NCI-H446 treated with DMSO at 0.1 percent for 48 hours (cell line): ENCODE data around the gene IMMT.
A peak's percentile ranks its signal among the peaks of the same experiment; 100 is the strongest.

ENCODE experiments used
- DNase-seq: peaks from one replicate; lab custom pipeline; 2025; lab: John Stamatoyannopoulos, UW

The IMMT gene

DNA sequence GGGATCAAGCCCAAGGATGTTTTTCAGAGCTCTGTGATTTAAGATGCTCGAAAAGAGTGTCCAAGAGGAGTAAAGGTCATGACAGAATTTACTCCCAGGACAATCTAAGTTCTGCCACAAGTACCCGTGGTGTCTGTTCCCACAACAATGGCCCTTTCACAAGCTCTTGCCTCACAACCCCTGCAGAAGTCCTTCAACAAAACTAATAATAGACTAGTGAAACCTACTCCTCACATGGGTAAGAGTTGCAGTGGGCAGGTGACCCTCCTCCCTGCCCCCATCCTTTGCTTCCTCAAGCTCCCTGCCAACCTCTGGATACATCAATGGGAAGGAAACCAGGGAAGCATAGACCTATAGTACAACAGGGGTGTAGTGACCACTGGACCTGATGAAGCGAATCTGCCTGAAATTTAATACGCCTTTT, 54.3 kb downstream of the IMMT start:
- DNase-seq: no peak

DNA sequence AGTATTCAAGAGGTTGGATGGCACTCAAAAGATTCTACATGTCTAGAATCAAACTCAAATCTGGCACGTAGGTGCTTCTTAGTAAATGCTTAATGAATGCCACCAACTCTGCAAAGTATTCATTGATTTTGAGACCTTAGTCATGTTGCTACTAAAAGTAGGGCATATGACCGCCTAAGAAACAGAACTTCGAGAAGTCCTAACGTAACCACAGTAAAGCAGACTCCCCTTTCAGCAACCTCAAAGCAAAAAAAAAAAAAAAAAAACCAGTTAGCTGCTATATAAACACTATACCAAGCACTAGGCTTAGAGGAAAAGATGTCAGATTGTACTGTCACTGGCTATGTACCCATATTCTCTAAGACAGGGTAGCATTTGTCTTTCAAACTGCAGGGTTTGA, 55.3 kb downstream of the IMMT start:
- DNase-seq: no peak

- DNase-seq: no peak
These were observed 56.3 kb downstream of the IMMT start for GRCh38 chr2:86138736-86139625.

GRCh38 chr2:86136141-86136540, 59.1 kb downstream of the IMMT start:
- no peak for DNase-seq

- DNase-seq: no peak
These were observed 59.6 kb downstream of the IMMT start for GRCh38 chr2:86135653-86136052.

DNA sequence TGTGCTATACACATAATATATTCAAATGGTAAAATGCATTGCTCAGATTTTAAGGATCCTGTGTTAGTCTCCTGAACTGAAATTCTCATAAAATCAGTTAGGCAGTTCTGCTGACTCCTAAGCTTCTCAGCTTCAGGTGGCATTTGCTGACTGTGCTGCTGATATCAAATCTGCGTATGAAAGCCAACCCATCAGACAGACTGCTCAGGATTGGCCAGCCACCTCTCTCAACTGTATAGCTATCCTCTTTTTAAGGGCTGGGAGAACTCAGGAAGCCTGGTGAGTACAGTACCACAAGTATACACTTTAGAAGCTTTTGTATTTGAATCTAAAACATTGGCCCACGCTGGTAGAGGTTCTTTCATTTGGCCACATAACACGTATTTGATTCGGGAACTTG, 60.6 kb downstream of the IMMT start:
- DNase-seq: no peak

- no peak for DNase-seq
These were observed 70.6 kb downstream of the IMMT start for GRCh38 chr2:86124683-86125082.

- no peak for DNase-seq
These were observed 71.8 kb downstream of the IMMT start for GRCh38 chr2:86123328-86123925.

DNA sequence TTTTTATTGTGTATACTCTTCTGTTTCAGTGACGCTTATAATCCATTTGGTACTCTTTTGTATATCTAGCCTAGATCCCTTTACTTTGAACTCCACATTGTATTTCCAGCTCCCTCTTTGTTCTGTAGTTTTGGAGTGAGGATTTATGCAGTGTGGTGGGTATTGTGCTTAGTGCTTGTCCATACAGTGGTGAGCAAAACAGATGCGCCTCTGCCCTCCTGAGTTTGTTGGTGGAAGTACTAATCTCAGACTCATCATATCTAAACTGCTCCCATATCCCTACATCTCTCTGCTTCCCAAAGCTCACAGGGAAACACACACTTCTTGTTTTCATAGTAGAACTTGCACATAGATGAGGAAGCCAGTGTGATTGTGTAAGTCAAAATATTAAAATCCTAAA, 77.1 kb downstream of the IMMT start:
- DNase-seq: no peak

GRCh38 chr2:86107031-86107430, 88.2 kb downstream of the IMMT start:
- DNase-seq: no peak

DNA sequence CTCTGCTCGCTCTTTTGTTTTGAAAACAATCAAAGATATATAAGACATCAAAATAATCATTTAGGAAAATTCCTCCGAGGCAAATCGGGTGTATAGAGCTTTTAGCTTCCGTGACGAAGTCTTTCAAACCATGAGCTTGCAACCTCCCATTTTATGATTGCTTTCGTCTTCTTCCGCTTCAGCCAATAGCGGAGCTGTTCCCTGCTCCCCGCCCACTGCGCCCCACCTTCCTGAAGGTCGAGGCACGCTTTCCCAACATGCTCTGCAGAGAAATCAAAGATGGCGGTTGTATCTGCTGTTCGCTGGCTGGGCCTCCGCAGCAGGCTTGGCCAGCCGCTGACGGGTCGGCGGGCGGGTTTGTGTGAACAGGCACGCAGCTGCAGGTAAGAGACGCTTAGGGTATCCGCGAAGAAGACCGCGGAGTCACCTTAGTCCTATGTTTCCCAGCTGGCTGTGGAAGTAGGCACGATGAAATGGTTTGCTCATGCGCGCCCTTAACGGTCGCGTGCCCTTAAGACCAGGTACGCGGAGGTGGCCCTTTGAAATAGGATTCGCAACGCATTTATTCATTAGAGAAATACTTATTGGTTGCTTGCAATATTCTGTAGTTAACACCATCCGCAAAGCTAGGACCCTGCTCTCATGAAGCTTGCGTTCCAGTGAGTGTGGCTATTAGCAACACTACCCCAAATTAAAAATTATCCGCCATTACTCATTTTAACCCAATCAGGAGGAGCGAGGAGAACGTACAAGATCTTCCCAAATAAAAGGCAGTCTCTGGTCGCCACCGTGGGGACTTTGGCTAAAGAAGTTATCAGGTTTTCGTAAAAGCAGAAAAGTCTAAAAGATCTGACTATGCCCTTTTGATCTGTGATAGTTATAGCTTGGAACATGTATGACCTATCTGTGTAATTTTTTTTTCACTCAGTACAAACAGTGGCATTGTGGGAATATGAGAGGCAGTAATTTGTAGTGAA, 89.0 kb downstream of the IMMT start, which contains the start of gene PTCD3:
Gene PTCD3 (plus strand): TSS at position 267 of the 977 bp plus-strand sequence. CDS start 13 bp downstream, at position 280.
- DNase-seq: peak; percentile 92

DNA sequence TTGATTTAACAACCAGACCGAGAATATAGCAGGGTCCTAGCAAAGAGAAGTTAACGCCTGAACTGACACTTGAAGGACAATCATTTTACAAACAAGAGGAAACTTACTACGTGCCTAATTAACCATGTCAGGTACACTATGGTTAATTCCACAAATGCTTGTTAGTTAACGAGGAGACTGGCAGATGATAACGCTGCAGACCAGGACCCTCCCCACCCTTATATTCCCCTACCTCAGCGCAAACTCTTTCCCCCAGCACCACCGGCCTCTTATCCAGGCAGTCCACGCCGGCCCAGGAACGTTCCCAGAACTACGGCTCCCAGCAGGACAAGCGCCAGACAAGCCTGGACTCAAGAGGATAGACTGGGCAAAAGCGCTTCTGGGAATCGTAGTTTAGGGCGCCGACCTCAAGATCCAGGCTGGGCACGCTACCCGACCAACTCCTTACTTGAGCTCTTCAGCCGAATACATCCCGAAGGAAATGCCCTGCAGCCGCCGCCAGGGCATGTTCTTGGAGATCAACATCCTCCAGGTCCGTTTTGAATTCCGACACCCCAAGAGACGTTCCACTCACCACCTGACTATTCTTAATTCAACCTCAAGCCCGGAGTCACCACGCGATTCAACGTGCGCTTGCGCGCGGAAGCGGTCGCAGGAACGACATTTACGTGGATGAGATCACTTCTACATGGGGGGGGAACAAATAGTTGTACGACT, 89.9 kb downstream of the IMMT start, which contains the start of gene POLR1A:
Gene POLR1A (minus strand): TSS at position 635 of the 717 bp plus-strand sequence. CDS start 110 bp downstream, at position 525.
- peak; percentile 89 for DNase-seq

GRCh38 chr2:86102157-86102556, 93.1 kb downstream of the IMMT start:
- DNase-seq: no peak

DNA sequence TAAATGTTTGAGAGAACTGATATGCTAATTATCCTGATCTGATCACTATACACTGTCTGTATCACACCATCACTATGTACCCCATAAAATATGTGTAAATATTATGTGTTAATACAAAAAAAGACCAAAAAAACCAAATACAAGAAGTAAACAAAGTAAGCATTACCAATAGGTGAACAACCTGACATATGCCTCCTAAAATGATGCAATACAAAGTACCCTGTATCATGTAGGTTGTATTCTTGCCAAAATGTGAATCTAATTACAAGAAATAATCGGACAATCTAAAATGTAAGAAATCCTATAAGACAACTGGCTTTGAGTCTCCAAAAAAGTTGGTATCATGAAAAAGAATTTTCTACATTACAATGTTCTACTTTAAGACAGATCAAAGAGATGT, 97.3 kb downstream of the IMMT start:
- no peak for DNase-seq

GRCh38 chr2:86097114-86097896, 98.0 kb downstream of the IMMT start:
- DNase-seq: no peak

DNA sequence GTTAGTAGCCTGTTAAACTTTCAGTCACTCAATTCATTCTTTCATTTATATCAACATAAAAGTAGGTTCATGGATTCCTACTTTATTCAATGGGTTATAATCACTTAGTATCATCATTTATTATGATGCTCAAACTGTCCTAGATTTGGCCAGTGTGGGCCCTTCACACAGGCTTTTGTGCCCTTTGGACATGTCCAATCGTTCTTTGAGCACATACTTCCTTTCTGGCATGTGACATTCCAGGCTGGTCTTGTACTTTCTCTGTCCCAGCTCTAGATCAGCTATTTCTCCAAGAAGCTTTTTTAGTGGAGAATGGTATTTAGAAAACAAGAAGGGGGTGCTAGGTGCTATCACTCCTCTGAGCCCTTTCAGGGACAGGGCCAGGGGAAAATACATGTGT, 101.0 kb downstream of the IMMT start:
- DNase-seq: no peak
